A673 (cell line): ENCODE results near the gene OR2F1.

Experiments
- EZH2 ChIP-seq: fragments of 200-600 bp; sonication (generic); IDR thresholded peaks from 2 replicates; pipeline ENCODE4 v1.6.1; 2017; ENCODE audit warnings: borderline replicate concordance, low read depth, mild to moderate bottlenecking, mixed read lengths, antibody characterized with exemption, low read length; ENCODE audit not compliant: poor library complexity, severe bottlenecking
- TF ChIP-seq, protein P1 (sequence below): fragments of 300-800, 200-600 bp; sonication (generic); conservative IDR thresholded peaks from 2 replicates; pipeline ENCODE4 v1.5.1; 2017; ENCODE audit warnings: low read depth, mild to moderate bottlenecking, antibody characterized with exemption, low read length, moderate library complexity, mixed read lengths

DNA sequence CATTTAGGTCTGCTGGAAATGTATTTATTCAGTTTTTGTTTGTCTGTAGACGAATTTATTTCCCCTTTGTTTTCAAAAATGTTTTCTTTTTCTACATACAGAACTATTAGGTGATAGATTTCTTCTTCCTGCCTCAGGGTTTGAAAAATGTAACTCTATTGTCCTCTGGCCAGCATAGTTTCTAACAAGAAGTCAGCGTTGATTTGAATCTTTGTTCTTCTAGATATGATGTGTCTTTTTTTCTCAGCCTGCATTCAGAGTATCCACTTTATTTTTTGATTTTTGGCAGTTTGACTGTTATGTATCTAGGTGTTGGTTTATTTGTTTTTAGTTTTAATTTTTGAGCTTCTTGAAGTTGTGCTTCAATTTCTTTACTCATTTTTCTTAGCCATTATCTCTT, 7.5 kb upstream of the OR2F1 start:
- TF ChIP-seq, protein P1, sequence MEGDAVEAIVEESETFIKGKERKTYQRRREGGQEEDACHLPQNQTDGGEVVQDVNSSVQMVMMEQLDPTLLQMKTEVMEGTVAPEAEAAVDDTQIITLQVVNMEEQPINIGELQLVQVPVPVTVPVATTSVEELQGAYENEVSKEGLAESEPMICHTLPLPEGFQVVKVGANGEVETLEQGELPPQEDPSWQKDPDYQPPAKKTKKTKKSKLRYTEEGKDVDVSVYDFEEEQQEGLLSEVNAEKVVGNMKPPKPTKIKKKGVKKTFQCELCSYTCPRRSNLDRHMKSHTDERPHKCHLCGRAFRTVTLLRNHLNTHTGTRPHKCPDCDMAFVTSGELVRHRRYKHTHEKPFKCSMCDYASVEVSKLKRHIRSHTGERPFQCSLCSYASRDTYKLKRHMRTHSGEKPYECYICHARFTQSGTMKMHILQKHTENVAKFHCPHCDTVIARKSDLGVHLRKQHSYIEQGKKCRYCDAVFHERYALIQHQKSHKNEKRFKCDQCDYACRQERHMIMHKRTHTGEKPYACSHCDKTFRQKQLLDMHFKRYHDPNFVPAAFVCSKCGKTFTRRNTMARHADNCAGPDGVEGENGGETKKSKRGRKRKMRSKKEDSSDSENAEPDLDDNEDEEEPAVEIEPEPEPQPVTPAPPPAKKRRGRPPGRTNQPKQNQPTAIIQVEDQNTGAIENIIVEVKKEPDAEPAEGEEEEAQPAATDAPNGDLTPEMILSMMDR = no peak
- no peak for TF ChIP-seq EZH2
